Transverse colon (tissue), 4 donors: ENCODE results near the gene ZBTB20. TPM values are rescaled to one million over a fixed set of nuclear protein-coding genes. Genes with fewer than 3 reads are reported as not detected.
A peak's percentile ranks its signal among the peaks of the same experiment; 100 is the strongest.

ENCODE experiments used
- DNase-seq: peaks from one replicate; pipeline ENCODE4 v3.0.0-alpha.2; 2019
- H3K27ac ChIP-seq, 4 donors: fragments of 200-600 bp; sonication (generic); 2 replicates each; pipeline ENCODE4 v1.5.1; 2016 to 2018; ENCODE audit warnings: inconsistent platforms in 4 of 4
- H3K27me3 ChIP-seq: fragments of 200-600 bp; sonication (generic); 2 replicates; pipeline ENCODE4 v1.5.1; 2017; ENCODE audit warnings: inconsistent platforms
- H3K36me3 ChIP-seq, 4 donors: fragments of 200-600 bp; sonication (generic); 2 replicates each; pipeline ENCODE4 v1.5.1; 2017 to 2019; ENCODE audit warnings: inconsistent platforms in 4 of 4
- H3K4me1 ChIP-seq, 4 donors: fragments of 200-600 bp; sonication (generic); 2 replicates each; pipeline ENCODE4 v1.5.1; 2017 to 2020; ENCODE audit warnings: inconsistent platforms in 4 of 4
- H3K4me3 ChIP-seq, 4 donors: fragments of 200-600 bp; sonication (generic); 1 replicate in 1 of 4; 2 replicates in 3 of 4; pipeline versions ENCODE4 v1.5.1 to v1.6.1; 2017 to 2019; ENCODE audit warnings: inconsistent platforms in 4 of 4
- H3K9me3 ChIP-seq, 2 donors: fragments of 200-600 bp; sonication (generic); 2 replicates each; pipeline ENCODE4 v1.5.1; 2017 to 2019; ENCODE audit warnings: inconsistent platforms in 2 of 2
- CTCF ChIP-seq, 5 experiments: fragments of 200-600 bp in 3 of 5; fragments of 450-650 bp in 2 of 5; sonication (generic) in 3 of 5; IDR thresholded peaks; 1 replicate in 2 of 5; 2 replicates in 3 of 5; pipeline ENCODE4 v1.5.1; 2016 to 2017; ENCODE audit warnings: antibody characterized with exemption in 5 of 5, inconsistent platforms in 3 of 5, mild to moderate bottlenecking in 2 of 5, moderate library complexity in 1 of 5
- EP300 ChIP-seq: sonication (generic); formaldehyde crosslinking; IDR thresholded peaks from one replicate; pipeline ENCODE4 v1.6.1; 2017; ENCODE audit warnings: antibody characterized with exemption, low read depth
- POLR2A ChIP-seq: fragments of 450-650 bp; IDR thresholded peaks from one replicate; pipeline ENCODE4 v1.6.1; 2016; ENCODE audit warnings: antibody characterized with exemption, mild to moderate bottlenecking, moderate library complexity
- POLR2AphosphoS5 ChIP-seq, 3 donors: sonication (generic); formaldehyde crosslinking; IDR thresholded peaks; one replicate each; pipeline ENCODE4 v1.6.1; 2016; ENCODE audit warnings: antibody characterized with exemption in 3 of 3
- WGBS, 2 donors: methylation state at CpG; one replicate each; pipeline ENCODE4 v1.1.5; 2018; ENCODE audit warnings: low coverage in 1 of 2; 5-methylcytosine and 5-hydroxymethylcytosine counted together
- in situ Hi-C, 4 donors: fragments of 200-750 bp; cut with MboI; loops; one replicate each; pipeline versions ENCODE4 v1.15.0 to v1.15.1; 2017; ENCODE audit warnings: low sequenced_read_pairs in 3 of 4, low pct_ligation_motif_present in 1 of 4, low pct_unique_long_range_greater_than_20kb in 1 of 4
- intact Hi-C: fragments of 100-400 bp; cut with DNase I; formaldehyde crosslinking; loops from one replicate; pipeline ENCODE4 v1.15.1; 2023; ENCODE audit warnings: low total_unique reads
- total RNA-seq, 4 donors: library from RNA; depleted of rRNA; stranded (reverse); fragments of >200 nt; gene quantifications; one replicate each; pipeline ENCODE4 v1.1.0, GENCODE V29; 2016

The ZBTB20 gene
- total RNA-seq, 4 donors from 2014 or later = 44.6 to 50.5 (median 46.4) TPM

GRCh38 chr3:114789803-114790202 is 357.3 kb downstream of the ZBTB20 start:
- H3K4me3 ChIP-seq = no peak overlapping the region
- no peaks in the 10 kb centered on the region for H3K36me3 ChIP-seq
- DNase-seq = no peak
- TF ChIP-seq EP300 (no peak), POLR2AphosphoS5 (IDR thresholded peaks at IDR 0.05) (no peak), CTCF (IDR thresholded peaks at IDR 0.05) (no peak), POLR2A (no peak)
- H3K4me1 ChIP-seq = peaks cover 0 to 12% (median 2%) of the 10 kb centered on the region in 4 donors
- in situ Hi-C loops (no loop called here), intact Hi-C loops (no loop called here)
- WGBS, 2 donors = 36 to 55% methylated on average over 1 of the region's 1 CpG
- H3K9me3 ChIP-seq = no peaks in the 10 kb centered on the region
- no peak overlapping the region for H3K27ac ChIP-seq
- no peaks in the 10 kb centered on the region for H3K27me3 ChIP-seq

GRCh38 chr3:114775395-114775794 is 371.7 kb downstream of the ZBTB20 start:
- Histone ChIP-seq H3K4me1 (no peaks in the 10 kb centered on the region), H3K27me3 (no peaks in the 10 kb centered on the region), H3K36me3 (no peaks in the 10 kb centered on the region), H3K27ac (no peak overlapping the region), H3K9me3 (peaks cover 13 to 14% of the 10 kb centered on the region in 2 donors), H3K4me3 (no peak overlapping the region)
- in situ Hi-C loops = no loop called here
- intact Hi-C loops = loop anchor here (5.0 kb wide), 1 partner anchor 1932 kb away; the partner anchor contains the start of gene TUSC7
- no peak for DNase-seq
- TF ChIP-seq CTCF (IDR thresholded peaks at IDR 0.05) (no peak), EP300 (no peak), POLR2A (no peak), POLR2AphosphoS5 (IDR thresholded peaks at IDR 0.05) (no peak)
- WGBS, 2 donors = 65 to 83% methylated on average over 2 of the region's 2 CpGs

GRCh38 chr3:114770874-114771273 is 376.2 kb downstream of the ZBTB20 start:
- in situ Hi-C loops (no loop called here), intact Hi-C loops (no loop called here)
- 86 to 94% methylated on average over 2 of the region's 2 CpGs for WGBS, 2 donors
- Histone ChIP-seq H3K27me3 (no peaks in the 10 kb centered on the region), H3K36me3 (no peaks in the 10 kb centered on the region), H3K4me1 (peaks cover 0 to 9% (median 1%) of the 10 kb centered on the region in 4 donors), H3K27ac (no peak overlapping the region), H3K9me3 (peaks cover 13 to 14% of the 10 kb centered on the region in 2 donors), H3K4me3 (no peak overlapping the region)
- no peak for DNase-seq
- TF ChIP-seq POLR2AphosphoS5 (IDR thresholded peaks at IDR 0.05) (no peak), EP300 (no peak), CTCF (IDR thresholded peaks at IDR 0.05) (no peak), POLR2A (no peak)

- intact Hi-C loops (no loop called here), in situ Hi-C loops (no loop called here)
- DNase-seq = peak; percentile 43
- Histone ChIP-seq H3K27ac (peak overlapping the region in 1 of 4 donors; percentile 24), H3K4me3 (no peak overlapping the region), H3K9me3 (no peaks in the 10 kb centered on the region), H3K4me1 (peaks cover 0 to 37% (median 11%) of the 10 kb centered on the region in 4 donors), H3K36me3 (no peaks in the 10 kb centered on the region), H3K27me3 (no peaks in the 10 kb centered on the region)
- WGBS, 2 donors = 40% methylated on average over 4 of the region's 4 CpGs; no CpG with 5 or more reads in 1 of the 2 donors
- no peak for TF ChIP-seq POLR2A
- TF ChIP-seq POLR2AphosphoS5 (IDR thresholded peaks at IDR 0.05) = peak in 1 of 3 donors; percentile 54
Measured at GRCh38 chr3:114764056-114764492, 383.0 kb downstream of the ZBTB20 start.

- peaks cover 0 to 37% (median 12%) of the 10 kb centered on the region in 4 donors for H3K4me1 ChIP-seq
- H3K9me3 ChIP-seq = no peaks in the 10 kb centered on the region
- WGBS, 2 donors = 78 to 87% methylated on average over 1 of the region's 1 CpG
- in situ Hi-C loops = no loop called here
- H3K4me3 ChIP-seq = no peak overlapping the region
- H3K36me3 ChIP-seq = no peaks in the 10 kb centered on the region
- no peak overlapping the region for H3K27ac ChIP-seq
- intact Hi-C loops = no loop called here
- TF ChIP-seq EP300 (no peak), CTCF (IDR thresholded peaks at IDR 0.05) (no peak), POLR2AphosphoS5 (IDR thresholded peaks at IDR 0.05) (no peak), POLR2A (no peak)
- DNase-seq = no peak
- no peaks in the 10 kb centered on the region for H3K27me3 ChIP-seq
Measured at GRCh38 chr3:114762144-114762543, 384.9 kb downstream of the ZBTB20 start.
